ENCODE measurements around the gene CLEC10A.

Gene CLEC10A

DNA sequence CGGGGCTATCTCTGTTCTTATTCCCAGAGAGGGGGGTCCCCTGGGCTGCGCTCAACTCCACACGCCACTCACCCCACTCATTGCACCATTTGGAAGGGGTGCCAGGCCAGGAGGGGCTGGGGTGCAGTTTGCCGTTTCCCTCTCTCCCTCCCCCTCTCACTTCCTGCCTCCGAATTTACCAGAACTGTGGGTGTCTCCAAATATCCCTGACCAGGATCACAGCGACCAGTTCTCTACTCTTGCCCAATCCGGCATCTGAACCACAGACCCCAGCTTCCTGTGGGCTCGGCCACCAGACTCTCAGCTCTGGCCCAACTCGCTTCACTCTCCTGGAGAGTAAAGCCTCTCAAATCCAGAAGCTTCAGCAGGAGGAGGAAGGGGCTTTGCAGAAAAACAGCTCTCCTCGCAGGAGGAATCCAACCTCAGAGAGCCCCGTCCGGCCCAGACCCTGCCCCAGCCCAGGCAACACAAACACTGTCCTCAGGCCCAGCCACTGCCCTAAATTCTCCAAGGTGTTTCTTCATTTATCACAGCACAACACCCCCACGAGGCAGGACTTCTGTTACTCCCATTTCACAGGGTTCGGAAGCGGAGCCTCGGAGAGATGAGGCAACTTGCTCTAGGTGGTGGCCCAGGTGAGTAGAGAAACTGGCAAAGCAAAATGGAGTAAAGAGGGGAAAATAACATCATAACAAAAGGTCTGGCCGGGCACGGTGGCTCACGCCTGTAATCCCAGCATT, 35.0 kb upstream of the CLEC10A start:
- H3K9ac ChIP-seq (ENCODE audit: low read depth, low read length), result no peak overlapping the region
- H3K4me3 ChIP-seq (ENCODE audit: low read length), result no peak overlapping the region
- peaks cover 56% of the 10 kb centered on the region for H3K27me3 ChIP-seq (ENCODE audit: control insufficient read depth, insufficient read depth, low read length)
- H3K4me1 ChIP-seq (ENCODE audit: control insufficient read depth, insufficient read depth, low read length), result no peaks in the 10 kb centered on the region
- H3K4me2 ChIP-seq (ENCODE audit: low read length), result no peak overlapping the region
- H3K36me3 ChIP-seq (ENCODE audit: insufficient read depth, low read length), result no peaks in the 10 kb centered on the region
- H3K9me3 ChIP-seq (replicated peaks; ENCODE audit: low read length), result no peaks in the 10 kb centered on the region

DNA sequence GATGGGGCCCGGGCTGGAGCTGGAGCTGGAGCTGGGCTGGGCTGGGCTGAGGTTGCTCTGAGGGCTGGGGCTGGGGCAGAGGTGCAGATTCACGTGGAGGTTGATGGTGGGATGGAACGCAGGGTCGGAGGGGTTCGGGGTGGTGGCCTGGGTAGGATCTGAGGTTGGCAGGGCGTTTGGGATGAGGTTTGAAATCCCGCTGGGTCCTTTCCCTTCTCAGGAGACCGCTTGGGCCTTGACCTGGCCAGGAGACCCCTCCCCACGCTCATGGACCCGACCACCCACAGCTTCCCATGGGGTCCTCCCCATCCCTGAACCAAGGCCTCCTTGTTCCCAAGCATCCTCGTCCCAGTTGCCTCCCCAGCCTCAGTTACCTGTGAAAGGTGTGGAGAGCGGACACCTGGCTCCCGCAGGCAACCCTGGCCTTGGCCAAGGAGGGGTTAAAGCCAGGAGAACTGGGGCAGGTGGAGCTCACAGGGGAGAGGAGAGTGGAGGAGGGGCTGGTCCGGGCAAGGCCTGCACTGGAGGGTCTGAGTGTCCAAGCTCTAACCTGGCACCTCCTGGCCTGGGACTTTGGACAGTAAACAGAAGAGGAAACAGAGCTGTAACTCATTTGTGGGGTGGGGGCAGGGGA, 34.3 kb upstream of the CLEC10A start, which contains the start of gene ASGR2:
ASGR2 (minus strand) TSS at position 582 of the 634 bp plus-strand sequence. CDS start 582 bp downstream, outside the sequence.
- H3K9me3 ChIP-seq (replicated peaks; ENCODE audit: low read length), result no peaks in the 10 kb centered on the region
- no peak within 1 kb of the TSS for H3K4me2 ChIP-seq (ENCODE audit: low read length)
- no peaks in the 10 kb centered on the region for H3K36me3 ChIP-seq (ENCODE audit: insufficient read depth, low read length)
- peaks cover 55% of the 10 kb centered on the region for H3K27me3 ChIP-seq (ENCODE audit: control insufficient read depth, insufficient read depth, low read length)
- no peak within 1 kb of the TSS for H3K9ac ChIP-seq (ENCODE audit: low read depth, low read length)
- H3K4me3 ChIP-seq (ENCODE audit: low read length), result no peak within 1 kb of the TSS
- H3K4me1 ChIP-seq (ENCODE audit: control insufficient read depth, insufficient read depth, low read length), result no peaks in the 10 kb centered on the region

DNA sequence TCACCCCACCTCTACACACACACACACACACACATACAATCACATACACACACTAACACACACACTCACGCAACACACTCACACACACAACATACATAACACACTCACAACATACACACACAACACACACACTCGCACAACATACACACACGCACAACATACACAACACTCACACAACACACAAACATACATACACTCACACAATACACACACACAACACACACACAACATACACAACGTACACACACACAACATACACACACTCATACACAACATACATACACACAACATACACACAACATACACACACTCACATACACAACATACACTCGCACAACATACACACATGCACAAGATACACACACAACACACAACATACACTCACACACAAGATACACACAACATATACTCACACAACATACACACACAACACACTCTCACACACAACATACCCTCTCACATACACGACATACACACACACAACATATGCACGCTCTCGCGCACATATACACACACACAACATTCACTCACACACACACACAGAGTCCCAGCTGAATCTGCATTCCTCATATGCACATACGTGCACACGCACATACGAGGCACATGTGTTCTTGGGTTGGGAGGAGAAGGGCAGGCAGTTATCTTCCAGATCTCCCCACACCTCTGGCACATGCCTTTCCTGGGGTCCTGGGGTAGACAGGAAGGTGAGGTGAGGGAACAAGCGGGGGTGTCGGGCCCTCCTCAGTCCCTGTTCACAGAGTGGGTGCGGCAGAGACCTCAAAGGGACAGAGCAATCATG, 33.4 kb upstream of the CLEC10A start:
- no peaks in the 10 kb centered on the region for H3K36me3 ChIP-seq (ENCODE audit: insufficient read depth, low read length)
- H3K27me3 ChIP-seq (ENCODE audit: control insufficient read depth, insufficient read depth, low read length), result peaks cover 52% of the 10 kb centered on the region
- H3K9me3 ChIP-seq (replicated peaks; ENCODE audit: low read length), result no peaks in the 10 kb centered on the region
- no peak overlapping the region for H3K9ac ChIP-seq (ENCODE audit: low read depth, low read length)
- H3K4me1 ChIP-seq (ENCODE audit: control insufficient read depth, insufficient read depth, low read length), result no peaks in the 10 kb centered on the region
- no peak overlapping the region for H3K4me3 ChIP-seq (ENCODE audit: low read length)
- H3K4me2 ChIP-seq (ENCODE audit: low read length), result no peak overlapping the region

DNA sequence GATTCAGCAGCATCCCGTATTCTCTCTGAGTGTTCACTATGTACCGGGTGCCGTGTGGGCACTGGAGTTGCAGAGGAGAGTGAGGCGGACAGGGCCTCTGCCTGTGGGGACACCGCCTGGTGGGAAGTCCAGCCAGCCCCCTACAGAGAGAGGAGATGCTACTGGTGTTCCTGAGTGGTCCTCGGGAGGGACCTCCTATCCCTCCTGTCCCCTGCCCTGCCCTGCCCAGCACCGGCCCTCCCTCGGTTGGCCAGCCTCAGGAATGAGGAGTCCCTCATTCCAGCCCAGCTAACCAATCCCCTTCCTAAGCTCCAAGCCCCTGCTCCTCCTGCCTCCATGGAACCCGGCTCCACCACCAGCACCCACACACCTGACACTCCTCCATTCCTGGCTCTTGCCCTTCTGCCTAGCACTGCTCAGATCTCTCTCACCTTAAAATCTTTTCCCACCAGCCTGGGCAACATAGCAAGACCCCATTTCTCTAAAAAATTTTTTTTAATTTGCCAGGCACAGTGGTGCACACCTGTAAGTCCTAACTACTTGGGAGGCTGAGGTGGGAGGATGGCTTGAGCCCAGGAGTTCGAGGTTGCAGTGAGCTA, 32.6 kb upstream of the CLEC10A start:
- Histone ChIP-seq H3K4me1 (ENCODE audit: control insufficient read depth, insufficient read depth, low read length) (no peaks in the 10 kb centered on the region), H3K4me2 (ENCODE audit: low read length) (no peak overlapping the region), H3K9ac (ENCODE audit: low read depth, low read length) (no peak overlapping the region), H3K4me3 (ENCODE audit: low read length) (no peak overlapping the region), H3K36me3 (ENCODE audit: insufficient read depth, low read length) (no peaks in the 10 kb centered on the region), H3K9me3 (replicated peaks; ENCODE audit: low read length) (no peaks in the 10 kb centered on the region), H3K27me3 (ENCODE audit: control insufficient read depth, insufficient read depth, low read length) (peaks cover 47% of the 10 kb centered on the region)

DNA sequence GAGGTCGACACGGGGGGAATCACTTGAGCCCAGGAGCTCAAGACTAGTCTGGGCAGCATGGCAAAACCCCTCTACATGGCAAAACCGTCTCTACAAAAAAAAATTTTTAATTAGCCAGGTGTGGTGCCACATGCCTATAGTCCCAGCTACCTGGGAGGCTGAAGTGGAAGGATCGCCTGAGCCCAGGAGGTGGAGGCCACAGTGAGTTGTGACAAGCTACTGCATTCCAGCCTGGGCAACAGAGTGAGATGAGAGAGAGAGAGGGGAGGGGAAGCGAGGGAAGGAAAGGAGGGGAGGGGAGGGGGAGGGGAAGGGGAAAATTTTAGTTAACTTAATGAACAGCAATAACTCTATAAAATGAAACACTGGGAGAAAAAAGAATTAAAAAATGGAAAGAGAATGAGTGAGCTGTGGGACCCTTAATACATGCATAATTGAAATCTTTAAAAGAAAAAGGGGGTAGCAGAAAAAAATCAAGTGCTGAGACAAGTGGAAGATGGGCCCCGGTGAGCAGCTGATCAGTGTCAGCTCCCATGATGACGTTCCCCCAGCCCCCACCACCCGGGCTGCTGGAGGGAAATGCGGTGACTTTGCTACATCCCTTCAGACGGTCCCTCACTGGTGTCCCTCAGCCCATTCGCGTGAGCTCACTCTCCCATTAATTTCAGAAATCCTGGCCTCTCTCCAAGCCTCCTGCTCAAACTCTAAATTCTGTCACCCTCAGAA, 31.9 kb upstream of the CLEC10A start:
- H3K9me3 ChIP-seq (replicated peaks; ENCODE audit: low read length), result no peaks in the 10 kb centered on the region
- H3K4me3 ChIP-seq (ENCODE audit: low read length), result no peak overlapping the region
- H3K9ac ChIP-seq (ENCODE audit: low read depth, low read length), result no peak overlapping the region
- H3K27me3 ChIP-seq (ENCODE audit: control insufficient read depth, insufficient read depth, low read length), result peaks cover 47% of the 10 kb centered on the region
- H3K36me3 ChIP-seq (ENCODE audit: insufficient read depth, low read length), result no peaks in the 10 kb centered on the region
- H3K4me1 ChIP-seq (ENCODE audit: control insufficient read depth, insufficient read depth, low read length), result no peaks in the 10 kb centered on the region
- H3K4me2 ChIP-seq (ENCODE audit: low read length), result no peak overlapping the region

DNA sequence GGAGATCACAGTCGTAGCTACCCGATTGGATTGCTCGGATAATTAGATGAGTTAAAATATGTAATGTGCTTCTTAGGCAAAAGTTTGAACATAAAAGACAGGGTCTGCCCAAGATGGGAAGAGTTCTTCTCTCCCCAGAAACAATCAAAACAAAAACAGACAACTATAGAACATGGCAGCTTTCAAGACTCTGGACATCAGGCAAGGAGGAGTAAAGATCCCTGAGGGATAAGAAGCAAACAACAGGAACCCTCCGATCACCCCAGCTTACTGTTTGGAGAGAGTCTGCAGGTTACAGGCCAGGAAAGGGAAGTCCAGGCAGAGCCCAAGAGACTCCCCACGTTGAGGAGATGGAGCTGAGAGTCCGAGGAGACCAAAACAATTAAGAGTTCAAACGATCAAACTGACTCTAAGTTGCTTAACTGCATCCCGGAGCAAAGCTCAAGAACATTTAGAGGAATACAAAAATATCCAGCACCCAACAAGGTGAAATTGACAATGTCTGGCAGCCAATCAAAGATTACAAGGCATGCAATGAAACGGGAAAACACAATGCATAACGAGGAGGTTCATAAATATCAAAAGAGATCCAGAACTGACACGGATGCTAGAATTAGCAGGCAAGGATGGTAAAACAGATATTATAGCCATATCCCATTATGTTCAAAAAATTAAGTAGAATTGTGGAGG, 30.7 kb upstream of the CLEC10A start:
- H3K4me1 ChIP-seq (ENCODE audit: control insufficient read depth, insufficient read depth, low read length), result no peaks in the 10 kb centered on the region
- no peak overlapping the region for H3K9ac ChIP-seq (ENCODE audit: low read depth, low read length)
- H3K9me3 ChIP-seq (replicated peaks; ENCODE audit: low read length), result no peaks in the 10 kb centered on the region
- H3K27me3 ChIP-seq (ENCODE audit: control insufficient read depth, insufficient read depth, low read length), result peaks cover 51% of the 10 kb centered on the region
- H3K36me3 ChIP-seq (ENCODE audit: insufficient read depth, low read length), result no peaks in the 10 kb centered on the region
- no peak overlapping the region for H3K4me3 ChIP-seq (ENCODE audit: low read length)
- H3K4me2 ChIP-seq (ENCODE audit: low read length), result no peak overlapping the region

DNA sequence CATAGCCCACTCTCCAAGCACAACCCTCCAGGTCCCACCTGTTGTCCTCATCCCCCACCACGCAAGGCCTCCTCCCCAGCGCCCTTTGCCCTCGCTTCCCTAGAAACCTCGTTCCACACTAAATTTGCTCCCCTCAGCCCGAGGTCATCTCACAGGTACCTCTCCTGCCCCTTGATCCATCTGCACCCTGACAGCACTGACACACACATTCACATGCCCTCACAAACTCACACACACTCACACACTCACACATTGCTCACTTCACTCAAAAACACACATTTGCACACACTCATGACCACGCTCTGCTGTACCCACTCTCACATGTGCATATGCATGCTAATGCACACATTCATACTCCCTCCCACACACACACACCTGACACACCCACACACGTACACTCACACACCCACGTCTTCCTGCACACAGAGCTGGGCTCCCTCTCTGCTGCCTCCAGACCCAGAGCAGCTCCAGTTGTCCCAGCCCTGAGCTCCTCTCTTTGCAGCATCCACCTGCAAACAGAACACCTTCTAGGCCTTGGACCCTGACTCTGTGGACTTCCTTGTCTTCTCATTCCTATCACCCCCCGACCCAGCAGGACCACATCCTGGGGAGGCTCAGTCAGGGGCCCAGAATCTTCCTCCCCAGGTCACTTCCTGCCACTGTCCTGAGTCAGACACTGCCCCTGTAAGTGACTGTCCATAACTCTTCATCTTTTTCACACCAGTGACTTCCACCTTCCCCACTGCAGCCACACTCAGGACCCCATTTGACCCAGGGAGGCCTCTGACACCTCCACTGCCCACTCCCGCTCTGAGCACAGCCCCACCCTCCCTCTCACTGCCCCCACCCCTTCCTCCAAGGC, 29.6 kb upstream of the CLEC10A start:
- Histone ChIP-seq H3K4me3 (ENCODE audit: low read length) (no peak overlapping the region), H3K27me3 (ENCODE audit: control insufficient read depth, insufficient read depth, low read length) (peaks cover 54% of the 10 kb centered on the region), H3K4me1 (ENCODE audit: control insufficient read depth, insufficient read depth, low read length) (no peaks in the 10 kb centered on the region), H3K9me3 (replicated peaks; ENCODE audit: low read length) (no peaks in the 10 kb centered on the region), H3K4me2 (ENCODE audit: low read length) (no peak overlapping the region), H3K36me3 (ENCODE audit: insufficient read depth, low read length) (no peaks in the 10 kb centered on the region), H3K9ac (ENCODE audit: low read depth, low read length) (no peak overlapping the region)

DNA sequence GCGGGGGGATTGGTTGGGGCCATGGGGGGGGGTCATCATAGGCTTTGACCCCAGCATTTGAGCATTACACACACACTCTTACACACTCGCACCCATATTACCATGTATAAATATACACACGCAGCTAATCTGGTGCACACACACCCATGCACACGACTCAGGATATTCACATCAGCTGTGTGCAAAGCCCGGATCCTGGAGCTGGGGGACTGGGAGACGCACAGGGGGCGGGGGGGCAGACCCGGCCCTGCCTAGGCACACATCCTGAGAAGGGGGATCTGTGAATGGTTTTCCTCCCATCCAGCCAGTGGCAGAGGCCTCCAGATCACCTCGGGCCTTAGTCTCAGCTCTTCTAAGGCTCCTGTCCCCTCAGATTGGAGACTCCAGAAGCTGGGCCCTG, 28.9 kb upstream of the CLEC10A start:
- no peak overlapping the region for H3K4me2 ChIP-seq (ENCODE audit: low read length)
- no peaks in the 10 kb centered on the region for H3K9me3 ChIP-seq (replicated peaks; ENCODE audit: low read length)
- no peak overlapping the region for H3K4me3 ChIP-seq (ENCODE audit: low read length)
- no peaks in the 10 kb centered on the region for H3K36me3 ChIP-seq (ENCODE audit: insufficient read depth, low read length)
- H3K4me1 ChIP-seq (ENCODE audit: control insufficient read depth, insufficient read depth, low read length), result no peaks in the 10 kb centered on the region
- peaks cover 51% of the 10 kb centered on the region for H3K27me3 ChIP-seq (ENCODE audit: control insufficient read depth, insufficient read depth, low read length)
- H3K9ac ChIP-seq (ENCODE audit: low read depth, low read length), result no peak overlapping the region

DNA sequence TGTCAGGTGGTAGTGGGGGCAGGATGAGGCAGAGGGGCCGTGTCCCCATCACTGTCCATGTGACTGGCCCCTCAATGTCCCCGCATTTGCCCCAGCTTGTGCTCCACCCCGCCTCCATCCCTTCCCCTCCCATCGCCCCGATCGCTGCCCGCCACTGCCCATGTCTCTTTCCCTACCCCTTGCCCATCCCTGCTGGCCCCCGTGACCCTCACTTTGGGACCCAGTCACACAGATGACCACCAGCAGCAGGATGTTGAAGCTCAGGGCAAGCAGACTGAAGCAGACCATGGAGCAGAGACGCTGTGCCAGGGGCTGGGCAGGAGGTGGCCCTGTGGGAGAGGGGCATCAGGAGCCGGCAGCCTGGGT, 28.5 kb upstream of the CLEC10A start:
- Histone ChIP-seq H3K4me1 (ENCODE audit: control insufficient read depth, insufficient read depth, low read length) (no peaks in the 10 kb centered on the region), H3K4me3 (ENCODE audit: low read length) (no peak overlapping the region), H3K9ac (ENCODE audit: low read depth, low read length) (no peak overlapping the region), H3K27me3 (ENCODE audit: control insufficient read depth, insufficient read depth, low read length) (peaks cover 46% of the 10 kb centered on the region), H3K4me2 (ENCODE audit: low read length) (no peak overlapping the region), H3K36me3 (ENCODE audit: insufficient read depth, low read length) (no peaks in the 10 kb centered on the region), H3K9me3 (replicated peaks; ENCODE audit: low read length) (no peaks in the 10 kb centered on the region)
